Panc1 (cell line): ENCODE results near the gene OR5B21. TPM values are rescaled to one million over a fixed set of nuclear protein-coding genes. Genes with fewer than 3 reads are reported as not detected.

Experiments
- ATAC-seq: fragments of 200-7000 bp; cut with Tn5 transposase; 2 replicates; pipeline ENCODE4 v1.9.1; 2020; ENCODE audit warnings: mild to moderate bottlenecking, moderate library complexity
- BruUV-seq: library from RNA; stranded (reverse); fragments of 400-500 nt; replicated peaks from 2 replicates; lab custom pipeline; 2021; lab: Mats Ljungman, UMichigan
- CTCF ChIA-PET: fragments of 300-600 bp; sonication (Branson Sonifier 250); formaldehyde crosslinking; loops from one replicate; lab custom pipeline; 2022; ENCODE audit warnings: antibody characterized with exemption; lab: Charles Lee
- POLR2A ChIA-PET: fragments of 300-600 bp; sonication (Branson Sonifier 250); formaldehyde crosslinking; loops from one replicate; lab custom pipeline; 2022; ENCODE audit warnings: antibody characterized with exemption; lab: Charles Lee
- DNase-seq: peaks from one replicate; pipeline ENCODE4 v3.0.0-alpha.2; 2010; ENCODE audit warnings: low read depth, low spot score
- H3K27ac ChIP-seq: 2 replicates; pipeline ENCODE4 v1.5.1; 2011; ENCODE audit warnings: mild to moderate bottlenecking, low read length, inconsistent platforms
- H3K27me3 ChIP-seq: fragments of 200-500 bp; sonication (Bioruptor generic); 2 replicates; pipeline ENCODE4 v1.6.0; 2014; ENCODE audit warnings: low read length, inconsistent platforms; ENCODE audit not compliant: control insufficient read depth, insufficient read depth
- H3K36me3 ChIP-seq: fragments of 200-500 bp; sonication (Bioruptor generic); 2 replicates; pipeline ENCODE4 v1.5.1; 2014; ENCODE audit warnings: inconsistent platforms, mild to moderate bottlenecking, low read length, moderate library complexity; ENCODE audit not compliant: control insufficient read depth, insufficient read depth
- H3K4me1 ChIP-seq: 2 replicates; pipeline ENCODE4 v1.5.1; 2011; ENCODE audit warnings: inconsistent platforms, mild to moderate bottlenecking, low read length, moderate library complexity; ENCODE audit not compliant: control insufficient read depth, insufficient read depth
- H3K4me3 ChIP-seq, 2 experiments: 2 replicates each; pipeline ENCODE4 v1.5.1; 2011 to 2012; ENCODE audit warnings: low read depth in 2 of 2, low read length in 2 of 2, mild to moderate bottlenecking in 2 of 2, inconsistent platforms in 1 of 2, moderate library complexity in 1 of 2
- H3K9me3 ChIP-seq: fragments of 200-500 bp; sonication (Bioruptor generic); 2 replicates; pipeline ENCODE4 v1.5.1; 2014; ENCODE audit warnings: low read depth, mild to moderate bottlenecking, inconsistent platforms, low read length, moderate library complexity; ENCODE audit not compliant: control insufficient read depth, insufficient read depth
- CTCF ChIP-seq: fragments of 450-650 bp; IDR thresholded peaks from 2 replicates; pipeline ENCODE4 v1.5.1; 2017; ENCODE audit warnings: mild to moderate bottlenecking
- POLR2AphosphoS5 ChIP-seq: IDR thresholded peaks from 2 replicates; pipeline ENCODE4 v1.6.1; 2012; ENCODE audit warnings: mild to moderate bottlenecking, low read depth, low read length, moderate library complexity
- REST ChIP-seq, 2 experiments: IDR thresholded peaks; 2 replicates each; pipeline ENCODE4 v1.6.1; 2011 to 2012; ENCODE audit warnings: low read depth in 2 of 2, control low read depth in 1 of 2, low read length in 1 of 2, mild to moderate bottlenecking in 1 of 2, moderate library complexity in 1 of 2; ENCODE audit not compliant: insufficient read depth in 1 of 2
- SIN3A ChIP-seq: IDR thresholded peaks from 2 replicates; pipeline ENCODE4 v1.6.1; 2012; ENCODE audit warnings: low read depth, mild to moderate bottlenecking, low read length, moderate library complexity, borderline replicate concordance; ENCODE audit not compliant: insufficient read depth
- TCF7L2 ChIP-seq: IDR thresholded peaks from 2 replicates; pipeline ENCODE4 v1.6.1; 2011; ENCODE audit warnings: mild to moderate bottlenecking, low read depth, low read length, inconsistent platforms
- in situ Hi-C: cut with HindIII; loops from 2 replicates; pipeline ENCODE4 v1.10.0; 2016; ENCODE audit warnings: low sequenced_read_pairs, low pct_unique_long_range_greater_than_20kb
- intact Hi-C: fragments of 100-400 bp; cut with micrococcal nuclease; formaldehyde crosslinking; loops from one replicate; pipeline ENCODE4 v1.10.0; 2022; ENCODE audit not compliant: unreplicated experiment
- total RNA-seq: library from RNA; stranded (reverse); gene quantifications from one replicate; pipeline ENCODE4 v1.2.1, GENCODE V29; 2021; ENCODE audit not compliant: unreplicated experiment

OR5B21 gene
- total RNA-seq, 1 experiment from 2014 or later, result not detected

GRCh38 chr11:58494101-58494500 lies 13.8 kb downstream of the OR5B21 start:
- ATAC-seq (no peak), DNase-seq (no peak)
- Histone ChIP-seq H3K4me3 (no peak overlapping the region), H3K4me1 (no peaks in the 10 kb centered on the region; the same call in 1 of the 2 replicates), H3K27me3 (peaks cover 2% of the 10 kb centered on the region; the same call in 1 of the 2 replicates), H3K27ac (no peak overlapping the region), H3K36me3 (no peaks in the 10 kb centered on the region), H3K9me3 (no peaks in the 10 kb centered on the region)
- no peak for TF ChIP-seq TCF7L2
- no peak for TF ChIP-seq POLR2AphosphoS5
- TF ChIP-seq CTCF, result no peak
- no peak for TF ChIP-seq REST (IDR thresholded peaks at IDR 0.05; ENCODE audit: insufficient read depth in 1 of 2, low read depth in 2 of 2, low read length in 1 of 2)
- in situ Hi-C loops, result no loop called here
- intact Hi-C loops, result no loop called here
- POLR2A ChIA-PET, result no interaction called here
- CTCF ChIA-PET, result no interaction called here
- BruUV-seq, result no TSS peak

GRCh38 chr11:58493676-58494075 lies 14.2 kb downstream of the OR5B21 start:
- POLR2A ChIA-PET, result interaction anchor here (0.7 kb wide), 1 partner anchor 722 kb away, joined by 6 read pairs; no protein-coding TSS in a partner anchor
- intact Hi-C loops (no loop called here), in situ Hi-C loops (no loop called here)
- Histone ChIP-seq H3K27me3 (peaks cover 2% of the 10 kb centered on the region; the same call in 1 of the 2 replicates), H3K27ac (no peak overlapping the region), H3K36me3 (no peaks in the 10 kb centered on the region), H3K4me1 (no peaks in the 10 kb centered on the region; the same call in 1 of the 2 replicates), H3K4me3 (no peak overlapping the region), H3K9me3 (no peaks in the 10 kb centered on the region)
- TF ChIP-seq POLR2AphosphoS5, result no peak
- TF ChIP-seq REST (IDR thresholded peaks at IDR 0.05; ENCODE audit: insufficient read depth in 1 of 2, low read depth in 2 of 2, low read length in 1 of 2), result no peak
- TF ChIP-seq SIN3A, result no peak
- no peak for TF ChIP-seq CTCF
- no peak for TF ChIP-seq TCF7L2
- CTCF ChIA-PET, result no interaction called here
- ATAC-seq (no peak), DNase-seq (no peak)
- no TSS peak for BruUV-seq
